Left cardiac atrium (tissue), 2 donors: ENCODE results near the gene AFM. TPM values are rescaled to one million over a fixed set of nuclear protein-coding genes. Genes with fewer than 3 reads are reported as not detected.

Experiments used
- total RNA-seq, 2 donors: library from RNA; stranded (reverse); fragmentation: NEBNext Ultra II Directional; extraction: Animal tissue kit (Norgen Biotek cat#: 25700); gene quantifications; one replicate each; pipeline ENCODE4 v1.2.1, GENCODE V29; 2021
- donor health status: DM: no; HTN: yes; CAD: no; lungs with severe emphysema.
- donor health status: DM: yes; HTN: yes; CAD: no.

The AFM gene
- total RNA-seq, 2 donors from 2014 or later, result not detected

Other genes starting within 250 kb of the AFM start
- 10 to 100 TPM; 46.0 to 56.4 TPM for gene ANKRD17, start 222.9 kb upstream of the AFM start, total RNA-seq
- 1 to 10 TPM; 1.5 to 2.2 TPM for gene ALB, start 77.5 kb upstream of the AFM start, total RNA-seq
- not detected for gene AFP, start 45.5 kb upstream of the AFM start, total RNA-seq
- not detected for gene RASSF6, start 138.7 kb downstream of the AFM start, total RNA-seq